Measurements from ENCODE around the gene CEACAM5.
"Not testable (repeated sequence)": the region's sequence is repeated elsewhere in the genome, so short reads cannot be mapped to it uniquely, and the experiment has no call there.

CEACAM5 gene

DNA sequence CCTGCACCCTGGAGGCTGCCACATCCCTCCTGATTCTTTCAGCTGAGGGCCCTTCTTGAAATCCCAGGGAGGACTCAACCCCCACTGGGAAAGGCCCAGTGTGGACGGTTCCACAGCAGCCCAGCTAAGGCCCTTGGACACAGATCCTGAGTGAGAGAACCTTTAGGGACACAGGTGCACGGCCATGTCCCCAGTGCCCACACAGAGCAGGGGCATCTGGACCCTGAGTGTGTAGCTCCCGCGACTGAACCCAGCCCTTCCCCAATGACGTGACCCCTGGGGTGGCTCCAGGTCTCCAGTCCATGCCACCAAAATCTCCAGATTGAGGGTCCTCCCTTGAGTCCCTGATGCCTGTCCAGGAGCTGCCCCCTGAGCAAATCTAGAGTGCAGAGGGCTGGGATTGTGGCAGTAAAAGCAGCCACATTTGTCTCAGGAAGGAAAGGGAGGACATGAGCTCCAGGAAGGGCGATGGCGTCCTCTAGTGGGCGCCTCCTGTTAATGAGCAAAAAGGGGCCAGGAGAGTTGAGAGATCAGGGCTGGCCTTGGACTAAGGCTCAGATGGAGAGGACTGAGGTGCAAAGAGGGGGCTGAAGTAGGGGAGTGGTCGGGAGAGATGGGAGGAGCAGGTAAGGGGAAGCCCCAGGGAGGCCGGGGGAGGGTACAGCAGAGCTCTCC is 6.9 kb upstream of the CEACAM5 start:
- DNase-seq: no peak

DNA sequence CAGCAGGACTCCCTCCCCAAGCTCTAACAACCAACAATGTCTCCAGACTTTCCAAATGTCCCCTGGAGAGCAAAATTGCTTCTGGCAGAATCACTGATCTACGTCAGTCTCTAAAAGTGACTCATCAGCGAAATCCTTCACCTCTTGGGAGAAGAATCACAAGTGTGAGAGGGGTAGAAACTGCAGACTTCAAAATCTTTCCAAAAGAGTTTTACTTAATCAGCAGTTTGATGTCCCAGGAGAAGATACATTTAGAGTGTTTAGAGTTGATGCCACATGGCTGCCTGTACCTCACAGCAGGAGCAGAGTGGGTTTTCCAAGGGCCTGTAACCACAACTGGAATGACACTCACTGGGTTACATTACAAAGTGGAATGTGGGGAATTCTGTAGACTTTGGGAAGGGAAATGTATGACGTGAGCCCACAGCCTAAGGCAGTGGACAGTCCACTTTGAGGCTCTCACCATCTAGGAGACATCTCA is 6.2 kb upstream of the CEACAM5 start:
- DNase-seq: no peak

DNA sequence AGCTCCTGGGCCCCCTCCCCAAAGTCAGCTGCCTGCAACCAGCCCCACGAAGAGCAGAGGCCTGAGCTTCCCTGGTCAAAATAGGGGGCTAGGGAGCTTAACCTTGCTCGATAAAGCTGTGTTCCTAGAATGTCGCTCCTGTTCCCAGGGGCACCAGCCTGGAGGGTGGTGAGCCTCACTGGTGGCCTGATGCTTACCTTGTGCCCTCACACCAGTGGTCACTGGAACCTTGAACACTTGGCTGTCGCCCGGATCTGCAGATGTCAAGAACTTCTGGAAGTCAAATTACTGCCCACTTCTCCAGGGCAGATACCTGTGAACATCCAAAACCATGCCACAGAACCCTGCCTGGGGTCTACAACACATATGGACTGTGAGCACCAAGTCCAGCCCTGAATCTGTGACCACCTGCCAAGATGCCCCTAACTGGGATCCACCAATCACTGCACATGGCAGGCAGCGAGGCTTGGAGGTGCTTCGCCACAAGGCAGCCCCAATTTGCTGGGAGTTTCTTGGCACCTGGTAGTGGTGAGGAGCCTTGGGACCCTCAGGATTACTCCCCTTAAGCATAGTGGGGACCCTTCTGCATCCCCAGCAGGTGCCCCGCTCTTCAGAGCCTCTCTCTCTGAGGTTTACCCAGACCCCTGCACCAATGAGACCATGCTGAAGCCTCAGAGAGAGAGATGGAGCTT is 4.7 kb upstream of the CEACAM5 start:
- DNase-seq: no peak

DNA sequence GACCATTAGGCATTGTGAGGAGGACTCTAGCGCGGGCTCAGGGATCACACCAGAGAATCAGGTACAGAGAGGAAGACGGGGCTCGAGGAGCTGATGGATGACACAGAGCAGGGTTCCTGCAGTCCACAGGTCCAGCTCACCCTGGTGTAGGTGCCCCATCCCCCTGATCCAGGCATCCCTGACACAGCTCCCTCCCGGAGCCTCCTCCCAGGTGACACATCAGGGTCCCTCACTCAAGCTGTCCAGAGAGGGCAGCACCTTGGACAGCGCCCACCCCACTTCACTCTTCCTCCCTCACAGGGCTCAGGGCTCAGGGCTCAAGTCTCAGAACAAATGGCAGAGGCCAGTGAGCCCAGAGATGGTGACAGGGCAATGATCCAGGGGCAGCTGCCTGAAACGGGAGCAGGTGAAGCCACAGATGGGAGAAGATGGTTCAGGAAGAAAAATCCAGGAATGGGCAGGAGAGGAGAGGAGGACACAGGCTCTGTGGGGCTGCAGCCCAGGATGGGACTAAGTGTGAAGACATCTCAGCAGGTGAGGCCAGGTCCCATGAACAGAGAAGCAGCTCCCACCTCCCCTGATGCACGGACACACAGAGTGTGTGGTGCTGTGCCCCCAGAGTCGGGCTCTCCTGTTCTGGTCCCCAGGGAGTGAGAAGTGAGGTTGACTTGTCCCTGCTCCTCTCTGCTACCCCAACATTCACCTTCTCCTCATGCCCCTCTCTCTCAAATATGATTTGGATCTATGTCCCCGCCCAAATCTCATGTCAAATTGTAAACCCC is 2.8 kb upstream of the CEACAM5 start:
- no peak for DNase-seq

DNA sequence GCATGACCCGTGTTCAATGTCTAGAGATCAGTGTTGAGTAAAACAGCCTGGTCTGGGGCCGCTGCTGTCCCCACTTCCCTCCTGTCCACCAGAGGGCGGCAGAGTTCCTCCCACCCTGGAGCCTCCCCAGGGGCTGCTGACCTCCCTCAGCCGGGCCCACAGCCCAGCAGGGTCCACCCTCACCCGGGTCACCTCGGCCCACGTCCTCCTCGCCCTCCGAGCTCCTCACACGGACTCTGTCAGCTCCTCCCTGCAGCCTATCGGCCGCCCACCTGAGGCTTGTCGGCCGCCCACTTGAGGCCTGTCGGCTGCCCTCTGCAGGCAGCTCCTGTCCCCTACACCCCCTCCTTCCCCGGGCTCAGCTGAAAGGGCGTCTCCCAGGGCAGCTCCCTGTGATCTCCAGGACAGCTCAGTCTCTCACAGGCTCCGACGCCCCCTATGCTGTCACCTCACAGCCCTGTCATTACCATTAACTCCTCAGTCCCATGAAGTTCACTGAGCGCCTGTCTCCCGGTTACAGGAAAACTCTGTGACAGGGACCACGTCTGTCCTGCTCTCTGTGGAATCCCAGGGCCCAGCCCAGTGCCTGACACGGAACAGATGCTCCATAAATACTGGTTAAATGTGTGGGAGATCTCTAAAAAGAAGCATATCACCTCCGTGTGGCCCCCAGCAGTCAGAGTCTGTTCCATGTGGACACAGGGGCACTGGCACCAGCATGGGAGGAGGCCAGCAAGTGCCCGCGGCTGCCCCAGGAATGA is 1.5 kb upstream of the CEACAM5 start:
- DNase-seq: no peak

DNA sequence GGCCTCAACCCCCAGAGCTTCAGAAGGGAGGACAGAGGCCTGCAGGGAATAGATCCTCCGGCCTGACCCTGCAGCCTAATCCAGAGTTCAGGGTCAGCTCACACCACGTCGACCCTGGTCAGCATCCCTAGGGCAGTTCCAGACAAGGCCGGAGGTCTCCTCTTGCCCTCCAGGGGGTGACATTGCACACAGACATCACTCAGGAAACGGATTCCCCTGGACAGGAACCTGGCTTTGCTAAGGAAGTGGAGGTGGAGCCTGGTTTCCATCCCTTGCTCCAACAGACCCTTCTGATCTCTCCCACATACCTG is 969 bp upstream of the CEACAM5 start:
- DNase-seq: no peak

DNA sequence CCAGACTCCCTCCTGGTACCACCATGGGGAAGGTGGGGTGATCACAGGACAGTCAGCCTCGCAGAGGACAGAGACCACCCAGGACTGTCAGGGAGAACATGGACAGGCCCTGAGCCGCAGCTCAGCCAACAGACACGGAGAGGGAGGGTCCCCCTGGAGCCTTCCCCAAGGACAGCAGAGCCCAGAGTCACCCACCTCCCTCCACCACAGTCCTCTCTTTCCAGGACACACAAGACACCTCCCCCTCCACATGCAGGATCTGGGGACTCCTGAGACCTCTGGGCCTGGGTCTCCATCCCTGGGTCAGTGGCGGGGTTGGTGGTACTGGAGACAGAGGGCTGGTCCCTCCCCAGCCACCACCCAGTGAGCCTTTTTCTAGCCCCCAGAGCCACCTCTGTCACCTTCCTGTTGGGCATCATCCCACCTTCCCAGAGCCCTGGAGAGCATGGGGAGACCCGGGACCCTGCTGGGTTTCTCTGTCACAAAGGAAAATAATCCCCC is 505 bp upstream of the CEACAM5 start:
- no peak for DNase-seq

DNA sequence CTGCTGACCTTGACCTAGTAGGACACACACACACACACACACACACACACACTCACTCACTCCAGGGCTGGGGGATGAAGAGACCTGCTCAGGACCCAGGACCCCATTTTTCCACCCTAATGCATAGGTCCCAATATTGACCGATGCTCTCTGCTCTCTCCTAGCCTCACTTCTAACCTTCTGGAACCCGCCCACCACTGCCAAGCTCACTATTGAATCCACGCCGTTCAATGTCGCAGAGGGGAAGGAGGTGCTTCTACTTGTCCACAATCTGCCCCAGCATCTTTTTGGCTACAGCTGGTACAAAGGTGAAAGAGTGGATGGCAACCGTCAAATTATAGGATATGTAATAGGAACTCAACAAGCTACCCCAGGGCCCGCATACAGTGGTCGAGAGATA is 1.1 kb downstream of the CEACAM5 start:
- DNase-seq: not testable (repeated sequence)

DNA sequence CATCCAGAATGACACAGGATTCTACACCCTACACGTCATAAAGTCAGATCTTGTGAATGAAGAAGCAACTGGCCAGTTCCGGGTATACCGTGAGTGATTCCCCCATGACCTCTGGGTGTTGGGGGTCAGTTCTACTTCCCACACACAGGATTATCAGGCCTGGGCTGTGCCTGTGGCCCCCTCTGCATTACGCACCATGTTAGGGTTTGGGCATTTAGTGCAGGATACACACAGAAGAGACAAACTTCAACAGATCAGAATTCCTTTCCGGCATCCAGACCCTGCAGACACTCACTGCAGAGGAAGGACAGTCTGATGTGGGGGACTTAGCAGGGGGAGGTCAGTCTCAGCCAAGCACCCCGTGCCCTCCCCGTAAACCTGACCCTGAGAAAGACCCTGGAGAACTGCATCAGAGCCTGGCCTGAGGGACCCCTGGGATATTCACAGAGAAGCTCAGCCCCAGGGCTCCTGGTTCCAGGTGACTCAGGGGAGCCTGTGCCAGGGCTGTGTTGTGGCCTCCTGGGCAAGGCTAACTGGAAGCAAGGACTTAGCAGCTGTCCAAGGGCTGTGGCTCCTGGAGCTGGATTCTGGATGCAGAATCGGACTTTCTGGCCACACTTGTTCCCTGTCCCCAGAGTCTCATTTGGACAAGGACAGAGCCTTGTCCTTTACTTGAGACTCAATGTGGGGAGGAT is 1.7 kb downstream of the CEACAM5 start:
- DNase-seq: no peak

DNA sequence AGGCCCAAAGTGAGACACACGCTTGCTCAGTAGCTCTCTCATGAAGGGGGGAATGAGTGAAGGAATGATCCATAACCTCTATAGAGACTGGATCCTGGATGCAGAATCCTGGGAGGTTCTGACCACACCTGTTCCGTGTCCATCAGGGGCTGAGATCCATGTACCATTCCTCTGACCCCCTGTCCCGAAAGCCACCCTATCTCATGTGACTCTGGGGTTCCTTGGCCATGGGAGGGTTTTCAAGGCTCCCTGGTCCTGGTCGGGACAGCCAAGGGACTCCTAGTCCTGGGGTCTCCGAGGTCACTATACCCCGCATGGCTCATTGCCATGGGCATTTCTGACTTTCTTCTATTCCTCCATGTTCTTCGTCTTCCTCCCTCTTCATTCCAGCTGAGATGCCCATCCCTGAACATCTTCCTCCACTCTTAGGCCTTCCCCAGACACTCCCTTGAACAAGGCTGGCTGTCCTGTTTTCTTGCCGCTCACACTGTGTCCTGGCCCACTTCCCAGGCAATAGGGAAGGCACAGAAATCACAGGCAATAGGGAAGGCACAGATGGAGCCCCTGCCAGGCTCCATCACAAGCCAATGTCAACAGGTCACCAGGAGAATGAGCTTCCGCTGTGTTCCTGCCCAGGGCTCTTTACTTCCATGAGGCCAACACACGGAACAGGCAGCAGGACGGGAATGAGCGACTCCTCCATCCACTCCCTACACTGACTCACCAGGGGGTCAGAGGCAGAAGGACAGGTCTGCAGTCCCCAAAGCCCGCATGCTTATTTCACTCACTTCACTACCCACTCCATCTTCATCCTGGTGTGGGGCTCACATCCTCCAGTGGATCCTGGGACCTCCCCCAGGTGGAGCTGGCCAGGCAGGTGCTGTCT is 3.2 kb downstream of the CEACAM5 start:
- DNase-seq: no peak

DNA sequence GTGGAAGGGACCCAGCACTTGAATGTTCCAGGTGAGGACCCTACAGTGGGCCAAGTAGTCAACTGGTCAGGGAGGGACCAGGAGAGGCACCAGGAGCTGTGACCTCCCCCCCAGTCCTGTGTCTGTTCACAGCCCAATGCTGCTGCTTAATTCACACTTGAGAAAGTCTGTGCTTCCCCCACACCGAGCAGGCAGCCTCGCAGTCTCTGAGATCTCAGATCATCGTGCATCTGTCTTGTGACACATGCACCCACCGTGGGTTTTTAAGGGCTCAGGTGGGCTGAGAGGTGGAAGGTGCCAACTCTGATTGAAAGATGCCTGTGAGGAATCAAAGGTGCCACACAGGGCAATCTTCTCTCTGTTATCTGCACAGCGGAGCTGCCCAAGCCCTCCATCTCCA is 6.2 kb downstream of the CEACAM5 start:
- DNase-seq: no peak

DNA sequence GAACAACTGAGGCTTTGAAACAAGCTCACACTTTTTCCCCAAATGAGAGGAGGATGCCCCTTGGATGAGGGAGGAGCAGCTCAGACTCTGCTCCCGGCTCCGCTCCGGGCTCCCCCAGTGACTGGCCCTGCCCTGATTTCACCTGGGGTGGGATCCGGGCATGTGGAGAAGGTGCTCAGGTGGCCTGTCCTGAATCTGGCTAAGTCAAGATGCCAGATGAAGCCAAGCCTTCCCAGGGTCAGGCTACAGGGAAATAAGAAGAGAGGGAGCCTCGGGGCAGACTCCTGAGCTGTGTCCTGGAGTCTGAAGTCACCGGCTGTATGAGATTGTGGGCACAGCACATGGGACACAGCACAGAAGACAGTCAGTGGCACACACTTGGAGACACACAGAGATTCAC is 10.3 kb downstream of the CEACAM5 start:
- DNase-seq: no peak

DNA sequence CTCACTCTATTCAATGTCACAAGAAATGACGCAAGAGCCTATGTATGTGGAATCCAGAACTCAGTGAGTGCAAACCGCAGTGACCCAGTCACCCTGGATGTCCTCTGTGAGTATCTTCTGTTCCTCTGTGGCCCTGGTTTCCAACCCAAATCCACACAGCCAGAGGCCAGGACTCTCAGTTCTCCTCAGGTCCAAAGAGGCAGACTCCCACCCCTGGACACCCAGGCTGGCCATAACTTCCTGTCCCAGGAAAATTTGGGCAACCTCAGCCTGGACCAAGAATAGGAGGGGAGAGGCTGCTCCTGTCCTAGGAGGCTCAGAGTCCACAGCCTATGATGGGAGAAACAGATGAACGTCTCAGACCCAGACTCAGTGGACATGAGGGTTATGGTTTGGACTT is 11.7 kb downstream of the CEACAM5 start:
- no peak for DNase-seq

DNA sequence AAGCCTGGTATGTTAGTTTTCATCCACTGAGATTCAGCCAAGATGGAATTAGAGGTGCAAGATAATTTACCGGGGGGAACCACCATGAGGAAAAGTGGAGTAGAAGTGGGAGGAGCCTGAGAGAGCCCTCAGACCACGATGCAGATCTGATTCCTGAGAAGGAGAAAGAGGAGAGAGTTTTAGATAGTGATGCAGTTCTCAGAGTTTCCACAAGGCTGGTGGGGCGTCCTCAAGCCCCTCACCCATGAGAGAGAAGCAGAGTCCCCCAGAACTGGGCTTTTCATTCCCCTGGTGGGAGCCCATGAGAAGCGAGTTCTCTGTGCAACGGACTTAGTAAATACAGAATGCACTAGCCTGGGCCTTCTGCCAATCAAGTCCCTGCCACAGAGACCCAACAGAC is 18.1 kb downstream of the CEACAM5 start:
- DNase-seq: no peak

DNA sequence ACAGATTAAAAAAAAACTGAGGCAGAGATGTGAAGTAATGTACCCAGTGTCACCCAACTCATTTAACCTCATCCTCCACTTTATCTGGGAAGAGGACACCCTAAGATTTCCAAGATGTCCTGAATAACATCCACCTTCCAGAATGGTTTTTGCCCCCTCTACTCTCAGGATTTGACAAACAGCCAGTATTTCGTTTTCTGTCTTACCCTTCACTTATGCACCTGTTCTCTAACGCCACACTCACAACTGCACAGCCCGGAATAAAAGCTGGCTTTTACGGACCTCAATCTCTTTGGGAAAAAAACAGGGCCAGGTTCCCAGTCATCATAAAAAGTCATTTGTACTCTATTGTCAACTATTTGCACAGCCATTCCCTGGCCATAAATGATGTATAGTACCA is 25.7 kb downstream of the CEACAM5 start:
- DNase-seq: no peak

DNA sequence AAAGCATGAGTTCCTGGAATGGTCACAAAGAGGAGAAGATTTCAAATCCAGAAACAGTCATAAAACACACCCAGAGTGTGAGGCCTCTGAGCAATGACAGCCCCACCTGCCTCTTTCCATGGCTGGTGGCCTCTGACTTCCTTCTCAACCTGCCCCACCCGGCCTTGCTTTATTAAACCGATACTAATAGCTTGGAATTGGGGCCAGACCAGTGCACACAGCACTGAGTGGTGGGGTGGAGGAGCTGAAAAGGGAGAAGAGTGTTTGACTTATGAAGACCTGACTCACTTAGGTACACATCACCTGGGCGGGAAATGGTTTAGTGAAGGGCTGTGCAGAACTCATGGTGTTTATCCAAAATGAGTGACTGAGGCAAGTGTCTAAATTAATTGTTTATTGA is 26.2 kb downstream of the CEACAM5 start:
- no peak for DNase-seq

DNA sequence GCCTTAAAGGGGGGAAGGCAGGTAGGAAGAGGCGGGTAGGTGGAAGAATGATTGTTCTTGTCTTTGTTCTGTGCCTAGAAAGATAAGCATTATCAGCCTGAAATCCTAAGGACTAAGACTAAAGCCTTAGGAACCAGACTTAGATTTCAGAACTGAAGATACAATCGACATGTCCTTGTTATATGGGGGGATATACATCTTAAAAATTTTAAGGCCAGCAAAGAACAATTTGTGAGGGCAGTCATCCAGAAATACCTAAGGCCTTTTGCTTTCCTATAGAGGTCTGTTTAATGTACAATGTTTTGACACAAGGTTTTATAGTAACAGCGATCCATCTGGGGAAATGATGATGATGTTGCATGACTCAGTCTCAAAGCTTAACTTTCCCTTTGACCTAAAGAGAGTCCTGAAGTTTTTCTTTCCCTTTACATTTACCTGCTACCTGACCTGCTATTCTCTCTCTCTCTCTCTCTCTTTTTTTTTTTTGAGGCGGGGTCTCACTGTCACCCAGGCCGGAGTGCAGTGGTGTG is 26.7 kb downstream of the CEACAM5 start:
- no peak for DNase-seq

DNA sequence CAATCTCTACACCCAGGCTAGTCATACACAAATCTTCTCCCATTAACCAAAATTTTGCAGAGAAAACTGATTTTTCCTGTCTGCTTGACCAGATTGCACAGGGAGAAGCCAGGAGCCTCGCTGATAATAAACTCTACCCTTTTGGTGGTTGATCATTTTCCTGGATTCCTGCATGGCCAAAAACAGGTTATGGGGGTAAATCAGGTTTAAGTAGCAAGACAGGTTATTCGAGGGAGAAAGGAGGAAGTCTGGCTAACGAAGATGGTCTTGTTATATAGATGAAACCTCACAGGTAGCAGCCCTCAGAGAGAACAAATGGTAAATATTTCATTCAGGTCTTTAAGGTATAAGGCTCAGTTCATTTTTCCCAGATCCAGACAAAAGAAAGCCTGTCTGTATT is 30.9 kb downstream of the CEACAM5 start:
- DNase-seq: no peak

DNA sequence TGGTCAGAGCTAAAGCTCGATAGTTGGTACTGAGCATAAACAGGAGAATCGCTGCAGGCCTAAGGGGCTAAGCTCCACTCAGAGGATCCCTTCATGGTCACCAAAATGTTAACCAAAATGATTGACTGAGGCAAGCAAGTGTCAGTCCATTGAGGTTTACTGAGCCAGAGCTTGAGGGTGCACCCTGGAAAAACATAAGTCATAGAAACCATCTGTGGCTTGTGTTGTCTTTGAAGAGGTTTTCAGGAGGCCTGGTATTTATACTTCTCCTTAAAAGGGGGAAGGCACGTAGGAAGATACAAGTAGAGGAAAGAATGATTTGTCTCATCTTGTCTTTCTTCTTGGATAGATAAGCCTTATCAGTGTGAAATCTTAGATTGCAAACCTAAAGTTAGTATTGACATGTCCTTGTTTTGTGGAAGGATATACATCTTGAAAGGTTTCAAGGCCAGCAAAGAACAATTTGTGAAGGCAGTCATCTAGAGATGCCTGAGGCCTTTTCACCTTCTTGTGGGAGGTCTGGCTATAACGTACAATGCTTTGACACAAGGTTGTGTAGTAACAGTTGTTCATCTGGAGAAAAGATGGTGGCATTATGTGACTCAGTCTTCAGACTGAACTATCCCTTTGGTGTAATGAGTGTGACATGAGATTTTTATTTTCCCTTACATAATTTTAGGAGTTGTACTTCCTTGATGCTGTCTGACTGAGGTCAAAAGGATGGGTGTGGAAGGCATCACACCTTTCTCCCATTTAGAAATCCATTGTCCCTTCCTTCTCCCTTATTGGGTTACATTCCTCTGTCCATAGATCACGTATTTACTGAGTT is 32.2 kb downstream of the CEACAM5 start:
- DNase-seq: no peak

DNA sequence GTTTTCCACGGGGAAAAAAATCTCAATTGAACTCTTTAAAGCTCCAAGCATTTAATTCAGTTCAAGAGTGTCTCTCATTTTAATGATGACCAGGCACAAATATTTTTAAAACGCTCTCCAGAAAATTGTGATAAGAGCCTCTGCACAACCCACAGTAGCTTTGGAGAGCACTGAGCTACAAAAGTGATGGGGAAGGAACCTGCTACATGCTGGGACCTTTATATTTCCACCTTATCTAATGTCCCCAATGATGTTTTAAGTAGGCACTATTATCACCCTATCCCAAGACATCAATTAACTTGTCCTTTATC is 32.8 kb downstream of the CEACAM5 start:
- DNase-seq: no peak

DNA sequence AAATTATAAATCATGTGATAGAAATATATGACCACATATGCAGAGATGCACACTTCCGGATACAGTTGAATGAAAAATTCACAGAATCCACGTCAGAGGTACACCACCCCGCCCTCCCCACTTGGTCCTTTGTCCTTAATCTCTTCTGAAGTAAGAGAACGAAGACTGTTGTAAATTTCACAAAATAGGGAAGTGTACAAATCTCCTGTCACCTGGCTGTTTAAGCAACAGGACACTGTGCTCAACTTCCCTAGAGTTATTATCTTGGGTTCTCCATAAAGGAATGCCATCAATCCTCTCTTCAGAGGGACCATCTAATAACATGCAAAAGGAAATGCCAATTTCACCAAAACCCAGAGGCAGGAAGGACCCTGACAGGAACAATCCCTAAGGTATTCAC is 36.4 kb downstream of the CEACAM5 start:
- DNase-seq: no peak

Measured in NCI-H1048 (cell line).